HG02870 (cell line): ENCODE measurements around the gene NCK2.

Experiments used
- ATAC-seq: cut with Tn5 transposase; IDR thresholded peaks from one replicate; pipeline ENCODE4 v1.9.1; 2021; ENCODE audit warnings: mild to moderate bottlenecking, moderate library complexity; ENCODE audit not compliant: unreplicated experiment

Gene NCK2

GRCh38 chr2:105789745-105790460 is 45.2 kb downstream of the NCK2 start:
- peak; percentile 30 for ATAC-seq

GRCh38 chr2:105790461-105791149 is 45.9 kb downstream of the NCK2 start:
- ATAC-seq: peak; percentile 2

- ATAC-seq: no peak
These were observed 46.5 kb downstream of the NCK2 start for GRCh38 chr2:105791229-105791628.

- no peak for ATAC-seq
These were observed 47.8 kb downstream of the NCK2 start for GRCh38 chr2:105792561-105792960.

GRCh38 chr2:105793196-105793975 is 48.7 kb downstream of the NCK2 start:
- no peak for ATAC-seq

GRCh38 chr2:105794926-105795574 is 50.3 kb downstream of the NCK2 start:
- no peak for ATAC-seq

GRCh38 chr2:105795575-105795934 is 50.8 kb downstream of the NCK2 start:
- ATAC-seq: no peak

- no peak for ATAC-seq
These were observed 51.5 kb downstream of the NCK2 start for GRCh38 chr2:105796131-105796638.

- ATAC-seq: no peak
These were observed 52.1 kb downstream of the NCK2 start for GRCh38 chr2:105796791-105797190.

- peak; percentile 42 for ATAC-seq
These were observed 52.6 kb downstream of the NCK2 start for GRCh38 chr2:105797298-105797819.

- ATAC-seq: no peak
These were observed 53.9 kb downstream of the NCK2 start for GRCh38 chr2:105798595-105798994.

GRCh38 chr2:105800036-105800713 is 55.5 kb downstream of the NCK2 start:
- no peak for ATAC-seq

- ATAC-seq: no peak
These were observed 56.4 kb downstream of the NCK2 start for GRCh38 chr2:105800953-105801635.

GRCh38 chr2:105801961-105802360 is 57.2 kb downstream of the NCK2 start:
- no peak for ATAC-seq

GRCh38 chr2:105802587-105802986 is 57.9 kb downstream of the NCK2 start:
- peak; percentile 54 for ATAC-seq

- peak; percentile 31 for ATAC-seq
These were observed 58.6 kb downstream of the NCK2 start for GRCh38 chr2:105803337-105803736.

GRCh38 chr2:105803773-105804172 is 59.1 kb downstream of the NCK2 start:
- no peak for ATAC-seq

- no peak for ATAC-seq
These were observed 59.6 kb downstream of the NCK2 start for GRCh38 chr2:105804266-105804665.

GRCh38 chr2:105806996-105807395 is 62.3 kb downstream of the NCK2 start:
- no peak for ATAC-seq
